ENCODE results near the gene ZNF140.

The ZNF140 gene

DNA sequence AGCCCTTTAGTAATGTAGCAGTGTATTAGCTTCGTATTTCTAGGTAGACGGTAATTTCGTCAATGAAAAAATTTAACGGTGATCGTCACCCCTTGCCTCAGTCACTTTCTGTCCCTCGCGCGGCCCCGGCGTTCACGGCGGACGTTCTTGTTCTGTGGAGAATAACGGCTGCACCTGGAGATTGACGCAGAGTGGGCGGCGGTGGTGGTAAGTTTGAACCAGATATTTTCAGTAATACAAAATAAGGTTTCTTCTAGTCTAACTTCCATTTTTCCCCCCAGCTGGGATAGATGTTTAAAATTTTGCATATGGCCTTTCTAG is 50.0 kb downstream of the ZNF140 start:
- no peak for FAIRE-seq

DNA sequence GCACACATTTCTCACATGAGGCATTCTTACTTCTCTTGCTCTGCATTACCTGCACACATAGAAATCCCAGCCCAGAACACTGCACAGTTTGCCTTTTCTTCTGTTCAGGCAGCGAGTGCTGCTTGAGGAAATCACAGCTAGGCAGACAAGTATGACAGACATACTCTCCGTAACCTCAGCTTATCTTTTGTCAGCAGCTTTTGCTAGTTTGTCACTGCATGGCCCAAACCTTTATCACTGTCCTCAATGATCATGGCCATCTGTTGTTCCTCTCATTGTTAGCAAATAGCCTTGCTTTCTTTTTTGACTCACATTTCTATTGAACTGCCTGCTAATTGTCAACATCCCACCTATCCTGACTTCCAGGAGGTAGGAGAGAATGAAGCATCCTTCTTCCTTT is 55.0 kb downstream of the ZNF140 start:
- no peak for FAIRE-seq

DNA sequence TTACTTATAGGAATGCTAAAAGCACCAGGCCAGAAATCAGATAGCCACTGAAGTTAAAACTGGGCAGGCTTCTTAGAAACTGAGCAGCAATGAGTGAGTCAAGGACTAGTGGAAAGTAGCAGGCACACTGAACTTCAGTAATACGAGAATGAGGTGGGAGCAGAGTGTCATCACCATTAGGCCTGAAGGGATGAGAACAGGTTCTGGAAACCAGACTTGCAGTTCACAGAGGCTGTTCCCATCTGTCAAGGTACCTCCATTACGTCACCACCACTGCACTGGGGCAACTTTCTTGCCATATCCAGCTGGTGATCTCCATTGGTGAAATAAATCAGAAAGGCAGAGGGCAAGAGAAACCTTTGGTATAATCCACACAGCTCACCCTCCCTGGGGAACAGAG is 65.3 kb downstream of the ZNF140 start:
- no peak for FAIRE-seq

DNA sequence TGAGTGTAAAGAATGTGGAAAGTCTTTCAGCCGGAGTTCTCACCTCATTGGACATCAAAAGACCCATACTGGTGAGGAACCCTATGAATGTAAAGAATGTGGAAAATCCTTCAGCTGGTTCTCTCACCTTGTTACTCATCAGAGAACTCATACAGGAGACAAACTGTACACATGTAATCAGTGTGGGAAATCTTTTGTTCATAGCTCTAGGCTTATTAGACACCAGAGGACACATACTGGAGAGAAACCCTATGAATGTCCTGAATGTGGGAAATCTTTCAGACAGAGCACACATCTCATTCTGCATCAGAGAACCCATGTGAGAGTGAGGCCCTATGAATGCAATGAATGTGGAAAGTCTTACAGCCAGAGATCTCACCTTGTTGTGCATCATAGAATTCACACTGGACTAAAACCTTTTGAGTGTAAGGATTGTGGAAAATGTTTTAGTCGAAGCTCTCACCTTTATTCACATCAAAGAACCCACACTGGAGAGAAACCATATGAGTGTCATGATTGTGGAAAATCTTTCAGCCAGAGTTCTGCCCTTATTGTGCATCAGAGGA is 75.5 kb downstream of the ZNF140 start:
- no peak for FAIRE-seq

Data from G401.6 (cell line).